Suppressor macrophage treated with lipopolysaccharide for 1 hour (primary cell): ENCODE measurements around the gene SECISBP2.
"Not testable (repeated sequence)": the region's sequence is repeated elsewhere in the genome, so short reads cannot be mapped to it uniquely, and the experiment has no call there.

ENCODE experiments used
- DNase-seq, 3 donors: peaks; one replicate each; pipeline ENCODE4 v3.0.0-alpha.2; 2020 to 2022

The SECISBP2 gene, protein sequence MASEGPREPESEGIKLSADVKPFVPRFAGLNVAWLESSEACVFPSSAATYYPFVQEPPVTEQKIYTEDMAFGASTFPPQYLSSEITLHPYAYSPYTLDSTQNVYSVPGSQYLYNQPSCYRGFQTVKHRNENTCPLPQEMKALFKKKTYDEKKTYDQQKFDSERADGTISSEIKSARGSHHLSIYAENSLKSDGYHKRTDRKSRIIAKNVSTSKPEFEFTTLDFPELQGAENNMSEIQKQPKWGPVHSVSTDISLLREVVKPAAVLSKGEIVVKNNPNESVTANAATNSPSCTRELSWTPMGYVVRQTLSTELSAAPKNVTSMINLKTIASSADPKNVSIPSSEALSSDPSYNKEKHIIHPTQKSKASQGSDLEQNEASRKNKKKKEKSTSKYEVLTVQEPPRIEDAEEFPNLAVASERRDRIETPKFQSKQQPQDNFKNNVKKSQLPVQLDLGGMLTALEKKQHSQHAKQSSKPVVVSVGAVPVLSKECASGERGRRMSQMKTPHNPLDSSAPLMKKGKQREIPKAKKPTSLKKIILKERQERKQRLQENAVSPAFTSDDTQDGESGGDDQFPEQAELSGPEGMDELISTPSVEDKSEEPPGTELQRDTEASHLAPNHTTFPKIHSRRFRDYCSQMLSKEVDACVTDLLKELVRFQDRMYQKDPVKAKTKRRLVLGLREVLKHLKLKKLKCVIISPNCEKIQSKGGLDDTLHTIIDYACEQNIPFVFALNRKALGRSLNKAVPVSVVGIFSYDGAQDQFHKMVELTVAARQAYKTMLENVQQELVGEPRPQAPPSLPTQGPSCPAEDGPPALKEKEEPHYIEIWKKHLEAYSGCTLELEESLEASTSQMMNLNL

DNA sequence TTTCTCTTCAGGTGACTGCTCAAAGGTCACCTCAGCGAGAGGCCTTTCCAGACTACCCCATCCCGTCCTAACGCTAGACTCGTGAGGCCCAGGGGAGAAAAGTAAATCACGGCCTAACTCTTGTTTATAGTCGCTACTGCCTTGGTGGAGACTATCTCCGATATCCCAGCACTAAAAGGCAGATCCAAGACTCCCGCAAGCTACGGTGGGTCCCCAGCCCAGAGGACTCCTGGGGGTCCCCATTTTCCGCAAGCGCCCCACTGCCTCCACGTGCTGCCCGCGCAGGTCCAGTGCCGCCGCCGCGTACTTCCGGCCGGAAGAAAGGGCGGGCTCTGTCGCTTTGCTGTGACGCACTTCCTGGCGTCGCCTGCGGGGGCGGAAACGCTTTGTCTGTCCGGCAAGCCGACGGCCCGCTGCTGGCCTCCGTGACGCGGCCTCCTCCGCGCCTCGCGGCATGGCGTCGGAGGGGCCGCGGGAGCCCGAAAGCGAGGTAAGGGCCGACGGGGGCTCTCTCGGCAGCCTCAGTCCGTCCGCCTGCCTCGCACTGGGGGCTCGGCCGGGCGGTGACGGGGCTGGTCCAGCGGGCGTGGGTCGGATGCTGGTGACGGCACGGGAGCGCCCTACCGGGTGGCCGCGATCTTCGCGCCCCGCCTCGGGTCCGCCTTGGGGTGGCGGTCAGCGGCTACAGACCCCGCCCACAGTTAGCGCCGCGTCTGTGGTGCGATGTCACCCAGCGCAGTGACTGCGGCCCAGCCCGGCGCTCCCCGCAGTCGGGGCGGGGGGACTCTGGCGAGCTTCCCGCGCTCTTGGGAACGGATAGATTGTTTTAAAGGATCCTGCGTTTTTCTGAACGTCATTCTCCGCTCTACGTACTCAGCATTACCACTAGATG, at the start of gene SECISBP2:
SECISBP2 (plus strand) TSS at position 378 of the 892 bp plus-strand sequence; CDS start at position 455, 77 bp downstream.
- peak; percentile 98 for DNase-seq

DNA sequence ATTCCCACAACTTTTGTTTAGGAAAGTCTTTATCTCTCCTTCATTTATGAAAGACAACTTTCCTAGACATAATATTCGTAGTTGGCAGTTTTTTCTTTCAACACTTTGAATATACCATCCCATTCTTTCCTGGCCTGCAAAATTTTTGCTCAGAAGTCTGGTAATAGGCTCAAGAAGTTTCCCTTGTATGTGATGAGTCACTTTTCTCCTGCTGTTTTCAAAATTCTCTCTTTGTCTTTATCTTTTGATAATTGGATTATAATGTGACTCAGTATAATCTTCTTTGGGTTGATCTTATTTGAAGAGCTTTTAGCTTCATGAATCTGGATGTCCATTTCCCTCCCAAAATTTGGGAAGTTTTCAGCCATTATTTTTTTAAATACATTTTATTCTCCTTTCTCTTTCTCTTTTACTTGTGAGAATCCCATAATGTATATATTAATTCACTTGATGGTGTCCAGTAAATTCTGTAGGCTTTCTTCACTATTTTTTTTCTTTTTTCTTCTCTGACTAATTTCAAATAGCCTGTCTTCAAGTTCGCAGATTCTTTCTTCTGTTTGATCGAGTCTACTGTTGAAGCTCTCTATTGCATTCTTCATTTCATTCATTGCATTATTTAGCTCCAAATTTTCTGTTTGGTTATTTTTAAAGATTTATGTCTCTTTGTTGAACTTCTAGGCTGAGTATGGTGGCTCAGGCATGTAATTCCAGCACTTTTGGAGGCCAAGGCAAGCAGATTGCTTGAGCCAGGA, 44.6 kb upstream of the SECISBP2 start:
- no peak for DNase-seq

DNA sequence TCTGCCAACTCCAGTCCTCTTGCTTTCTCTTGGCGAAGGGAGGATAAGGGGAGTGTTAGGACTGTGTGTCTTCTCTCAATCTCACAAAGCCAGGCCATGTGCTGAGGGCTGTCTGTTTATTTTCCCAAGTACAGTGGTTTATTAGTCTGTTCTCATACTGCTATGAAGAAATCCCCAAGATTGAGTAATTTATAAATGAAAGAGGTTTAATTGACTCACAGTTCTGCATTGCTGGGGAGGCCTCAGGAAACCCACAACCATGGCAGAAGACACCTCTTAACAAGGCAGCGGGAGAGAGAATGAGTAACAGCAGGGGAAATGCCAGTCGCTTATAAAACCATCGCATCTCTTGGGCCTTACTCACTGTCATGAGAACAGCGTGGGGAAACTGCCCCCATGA, 43.5 kb upstream of the SECISBP2 start:
- peak; percentile 14 to 42 (median 42) for DNase-seq

DNA sequence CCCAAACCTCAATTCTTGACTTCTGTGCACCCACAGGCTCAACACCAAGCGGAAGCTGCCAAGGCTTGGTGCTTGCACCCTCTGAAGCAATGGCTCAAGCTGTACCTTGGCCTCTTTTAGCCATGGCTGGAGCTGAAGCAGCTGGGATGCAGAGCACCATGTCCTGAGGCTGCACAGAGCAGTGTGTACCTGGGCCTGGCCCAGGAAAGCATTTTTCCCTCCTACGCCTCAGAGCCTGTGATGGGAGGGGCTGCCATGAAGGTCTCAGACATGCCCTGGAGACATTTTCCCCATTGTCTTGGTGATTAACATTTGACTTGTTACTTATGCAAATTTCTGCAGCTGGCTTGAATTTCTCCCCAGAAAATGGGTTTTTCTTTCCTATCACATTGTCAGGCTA, 42.3 kb upstream of the SECISBP2 start:
- DNase-seq: not testable (repeated sequence)

DNA sequence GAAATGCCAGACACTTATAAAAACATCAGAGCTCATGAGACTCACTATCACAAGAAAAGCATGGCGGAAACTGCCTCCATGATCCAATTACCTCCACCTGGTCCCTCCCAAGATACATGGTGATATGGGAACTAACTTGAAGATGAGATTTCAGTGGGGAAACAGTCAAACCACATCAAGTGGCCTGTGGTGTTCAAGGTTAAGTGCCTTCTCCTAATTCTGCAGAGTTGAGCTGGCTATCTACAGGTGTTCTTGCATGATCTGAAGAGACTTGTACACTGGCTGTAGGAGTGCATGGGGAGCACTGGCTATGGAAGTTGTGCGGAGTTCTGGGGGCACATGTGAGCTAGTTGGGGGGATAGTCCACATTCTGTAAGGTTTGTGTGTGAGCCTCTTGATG, 41.3 kb upstream of the SECISBP2 start:
- no peak for DNase-seq

DNA sequence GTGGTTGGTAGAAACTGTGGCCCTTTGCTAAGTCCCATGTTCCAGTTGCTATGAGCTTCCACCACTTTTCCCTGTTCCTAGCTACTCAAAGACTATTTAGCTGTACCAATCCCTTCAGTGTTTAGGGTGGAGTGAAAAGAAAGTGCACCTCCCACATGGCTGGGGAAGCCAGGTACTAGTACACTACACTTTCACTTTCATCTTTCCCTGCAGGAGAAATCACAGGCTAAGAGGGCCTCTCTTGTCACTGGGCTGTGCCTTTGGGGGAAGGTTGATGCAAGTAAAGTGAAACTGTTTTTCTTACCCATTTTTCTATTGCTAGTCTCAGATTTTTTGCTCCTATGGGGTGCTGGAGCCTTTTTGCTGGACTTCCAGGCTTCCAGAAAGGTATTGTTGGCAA, 40.8 kb upstream of the SECISBP2 start:
- peak in 1 of 3 donors; percentile 6 for DNase-seq

DNA sequence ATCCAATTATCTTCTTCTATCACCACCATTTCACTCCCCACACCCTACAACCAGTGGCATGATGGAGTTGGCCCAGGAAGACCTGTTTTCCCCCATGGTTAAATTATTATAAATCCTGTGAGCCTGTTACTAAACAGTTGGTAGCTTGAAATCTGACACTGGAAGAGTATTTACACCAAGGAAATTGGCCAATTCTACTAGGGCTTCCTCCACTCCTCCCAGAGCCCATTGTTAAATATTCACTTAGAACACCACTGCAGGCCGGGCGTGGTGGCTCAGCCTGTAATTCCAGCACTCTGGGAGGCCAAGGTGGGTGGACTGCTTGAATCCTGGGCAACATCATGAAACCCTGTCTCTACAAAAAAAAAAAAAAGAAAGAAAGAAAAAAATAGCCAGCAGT, 39.7 kb upstream of the SECISBP2 start:
- DNase-seq: no peak

DNA sequence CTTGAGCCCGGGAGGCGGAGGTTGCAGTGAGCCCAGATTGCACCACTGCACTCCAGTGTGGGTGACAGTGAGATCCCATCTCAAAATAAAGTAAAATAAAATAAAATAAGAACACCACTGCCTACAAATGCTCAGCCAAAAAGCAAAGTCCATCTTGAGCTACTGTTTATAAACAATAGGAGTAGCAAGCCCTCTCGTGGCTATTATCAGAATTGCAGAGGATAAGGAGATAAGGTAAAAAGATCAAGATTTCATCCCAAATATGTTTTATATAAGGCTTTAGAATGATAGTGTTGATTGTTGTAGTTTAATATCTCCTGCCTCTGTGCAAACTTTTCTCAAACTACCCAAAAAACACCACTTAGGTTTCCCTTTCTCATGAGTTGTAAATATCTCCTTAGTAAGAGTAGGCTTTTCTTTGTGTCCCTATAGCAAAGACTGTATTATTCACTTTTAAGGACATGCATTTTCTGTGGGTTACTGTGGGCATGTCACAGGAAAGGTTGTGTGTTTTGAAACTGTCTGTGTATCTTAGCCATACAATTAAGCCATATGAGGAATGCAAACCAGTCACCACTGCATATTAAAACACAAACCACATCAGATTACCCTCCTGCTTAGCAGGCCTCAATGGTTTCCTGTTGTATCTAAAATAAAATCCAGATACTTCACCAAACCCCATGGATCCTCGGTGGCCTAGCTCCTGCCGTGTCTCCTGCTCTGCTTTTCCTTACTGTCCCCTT, 39.1 kb upstream of the SECISBP2 start:
- DNase-seq: peak; percentile 69 to 77 (median 73)

DNA sequence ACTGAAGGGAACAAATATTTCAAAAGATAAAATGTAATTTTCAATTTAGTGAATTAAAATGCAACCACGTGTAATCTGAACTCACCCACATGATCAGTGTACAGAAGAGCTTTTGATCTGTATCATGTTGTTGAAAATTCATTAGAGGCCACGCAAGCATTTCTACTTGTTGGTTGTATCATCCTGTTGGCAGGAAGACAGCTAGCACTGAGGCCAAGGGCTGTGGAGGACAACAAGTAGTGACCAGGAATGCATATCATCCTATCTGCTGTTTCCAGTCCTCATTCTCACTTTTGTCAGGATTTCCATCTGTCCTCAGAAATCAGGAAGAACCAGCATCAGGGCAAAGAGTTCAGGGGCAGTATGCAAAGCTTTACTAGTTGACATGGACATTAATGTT, 37.2 kb upstream of the SECISBP2 start:
- no peak for DNase-seq

DNA sequence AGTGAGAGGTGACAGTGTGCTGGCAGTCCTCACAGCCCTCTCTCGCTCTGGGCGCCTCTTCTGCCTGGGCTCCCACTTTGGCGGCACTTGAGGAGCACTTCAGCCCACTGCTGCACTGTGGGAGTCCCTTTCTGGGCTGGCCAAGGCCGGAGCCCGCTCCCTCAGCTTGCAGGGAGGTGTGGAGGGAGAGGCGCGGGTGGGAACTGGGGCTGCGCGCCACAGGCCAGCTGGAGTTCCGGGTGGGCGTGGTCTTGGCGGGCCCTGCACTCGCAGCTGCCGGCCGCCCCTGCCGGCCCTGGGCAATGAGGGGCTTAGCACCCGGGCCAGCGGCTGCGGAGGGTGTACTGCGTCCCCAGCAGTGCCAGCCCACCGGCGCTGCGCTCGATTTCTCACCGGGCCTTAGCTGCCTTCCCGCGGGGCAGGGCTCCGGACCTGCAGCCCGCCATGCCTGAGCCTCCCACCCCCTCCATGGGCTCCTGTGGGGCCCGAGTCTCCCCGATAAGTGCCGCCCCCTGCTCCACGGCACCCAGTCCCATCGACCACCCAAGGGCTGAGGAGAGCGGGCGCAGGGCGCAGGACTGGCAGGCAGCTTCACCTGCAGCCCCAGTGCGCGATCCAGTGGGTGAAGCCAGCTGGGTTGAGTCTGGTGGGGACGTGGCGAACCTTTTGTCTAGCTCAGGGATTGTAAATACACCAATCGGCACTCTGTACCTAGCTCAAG, 35.9 kb upstream of the SECISBP2 start:
- peak in 1 of 3 donors; percentile 28 for DNase-seq

DNA sequence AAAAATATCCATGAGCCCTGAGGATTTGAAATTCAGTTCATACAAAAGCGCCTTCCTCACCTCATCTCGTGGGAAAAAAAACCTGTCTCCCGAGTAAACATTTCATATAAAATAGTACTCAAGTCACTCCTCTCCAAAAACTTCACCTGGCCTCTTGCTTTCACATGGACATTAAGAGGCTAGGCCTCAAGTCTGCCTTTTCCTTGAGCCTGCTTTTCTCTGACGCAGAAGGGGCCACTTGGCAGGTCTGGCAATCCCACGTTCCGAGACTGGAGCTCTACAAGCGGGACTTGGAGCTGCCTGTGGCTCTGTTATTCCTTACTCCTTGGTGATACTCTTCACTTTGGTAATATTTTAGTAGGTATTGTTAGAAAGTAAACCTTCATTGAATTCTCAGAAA, 34.2 kb upstream of the SECISBP2 start:
- no peak for DNase-seq

DNA sequence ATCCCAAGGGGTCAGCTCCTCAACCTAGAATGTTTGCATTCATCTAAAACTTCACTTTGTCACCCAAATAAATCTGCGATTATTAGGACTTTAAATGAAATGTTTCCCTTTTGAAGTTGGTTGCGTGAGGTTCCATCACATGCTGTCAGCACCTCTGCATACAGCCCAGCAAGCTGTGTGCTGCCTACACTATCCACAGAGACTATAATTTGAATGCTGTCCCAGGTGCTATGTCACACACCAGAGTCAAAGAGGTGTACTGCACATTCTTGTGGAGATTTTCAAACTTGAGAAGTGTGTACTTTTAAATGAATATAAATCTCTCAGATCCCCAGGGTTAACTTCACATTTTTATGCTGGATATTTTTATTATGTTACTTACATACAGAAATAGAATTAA, 26.6 kb upstream of the SECISBP2 start:
- DNase-seq: no peak

DNA sequence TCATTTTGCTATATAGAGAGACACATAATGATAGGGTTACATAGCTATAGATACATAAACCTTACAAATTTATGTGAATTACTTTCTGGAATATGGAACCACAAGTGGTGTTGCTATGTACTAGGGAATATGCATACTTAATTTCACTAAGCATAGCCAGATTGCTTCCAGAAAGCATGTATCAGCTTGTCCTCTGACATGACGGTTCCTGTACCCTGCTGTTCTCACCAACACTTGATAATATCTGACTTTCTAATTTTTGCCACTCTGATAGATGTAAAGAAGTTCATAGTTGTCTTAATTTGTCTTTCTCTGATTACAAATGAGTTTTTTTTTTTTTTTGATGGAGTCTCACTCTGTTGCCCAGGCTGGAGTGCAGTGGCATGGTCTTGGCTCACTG, 25.3 kb upstream of the SECISBP2 start:
- no peak for DNase-seq

DNA sequence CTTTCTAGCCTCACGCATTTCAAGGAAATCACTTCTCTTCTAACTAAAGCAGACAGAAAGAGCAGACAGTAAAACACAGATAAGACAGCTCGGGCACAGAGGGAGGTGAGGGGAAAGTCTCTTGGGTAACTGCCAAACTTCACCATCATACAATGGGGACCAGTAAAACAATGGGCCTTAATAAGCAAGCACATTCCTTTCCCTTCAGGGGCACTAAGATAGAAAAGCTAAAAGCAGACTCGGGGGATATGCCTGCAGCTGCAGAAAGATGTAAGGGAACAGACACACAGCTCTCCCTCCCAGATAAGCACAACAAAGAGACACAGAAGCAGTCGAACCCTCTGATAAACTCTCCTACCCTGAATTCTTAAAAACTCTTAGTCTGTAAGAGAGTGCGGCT, 22.9 kb upstream of the SECISBP2 start:
- no peak for DNase-seq

DNA sequence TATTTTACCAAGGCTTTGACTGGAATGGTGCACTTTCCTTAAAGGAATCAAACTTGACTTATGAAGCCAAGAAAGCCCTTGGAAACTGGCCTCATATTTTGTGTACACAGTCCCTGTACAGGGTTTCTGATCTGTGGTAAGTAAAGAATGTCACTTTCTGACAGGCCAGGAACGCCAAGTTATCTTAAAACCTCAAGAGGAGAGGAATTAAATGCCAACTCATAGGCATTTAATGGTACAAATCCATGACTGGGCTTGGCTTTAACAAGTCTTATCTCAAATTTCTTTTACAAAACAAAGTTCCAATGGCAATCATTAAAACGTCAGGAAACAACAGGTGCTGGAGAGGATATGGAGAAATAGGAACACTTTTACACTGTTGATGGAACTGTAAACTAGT, 16.3 kb upstream of the SECISBP2 start:
- not testable (repeated sequence) for DNase-seq

DNA sequence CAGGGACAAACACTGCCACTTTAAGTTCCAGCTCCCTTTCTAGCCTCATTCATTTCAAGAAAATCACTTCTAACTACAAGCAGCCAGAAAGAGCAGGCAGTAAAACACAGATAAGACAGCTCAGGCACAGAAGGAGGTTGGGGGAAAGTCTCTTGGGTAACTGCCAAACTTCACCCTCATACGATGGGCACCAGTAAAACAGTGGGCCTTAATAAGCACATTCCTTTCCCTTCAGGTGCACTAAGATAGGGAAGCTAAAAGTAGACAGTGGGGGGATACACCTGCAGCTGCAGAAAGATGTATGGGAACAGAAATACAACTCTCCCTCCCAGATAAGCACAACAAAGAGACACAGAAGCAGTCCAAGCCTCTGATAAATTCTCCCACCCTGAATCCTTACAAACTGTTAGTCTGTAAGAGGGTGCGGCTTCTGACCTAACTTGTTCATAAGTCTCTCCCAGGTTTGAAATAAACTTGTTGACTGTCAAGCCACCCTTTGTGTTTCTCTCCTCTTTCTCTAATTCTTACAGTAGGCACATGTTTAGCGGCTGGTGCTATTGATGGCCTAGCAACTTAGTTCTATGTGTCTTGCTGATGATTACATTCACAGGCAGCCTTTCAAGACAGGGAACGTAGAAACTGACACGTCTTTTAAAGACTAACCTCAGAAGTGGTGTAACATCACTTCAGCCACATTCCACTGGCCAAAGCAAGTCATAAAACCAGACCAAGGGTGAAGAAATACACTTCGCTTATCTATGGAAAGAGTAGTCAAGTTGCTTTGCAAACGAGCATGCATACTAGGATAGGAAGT, 14.1 kb upstream of the SECISBP2 start:
- no peak for DNase-seq

DNA sequence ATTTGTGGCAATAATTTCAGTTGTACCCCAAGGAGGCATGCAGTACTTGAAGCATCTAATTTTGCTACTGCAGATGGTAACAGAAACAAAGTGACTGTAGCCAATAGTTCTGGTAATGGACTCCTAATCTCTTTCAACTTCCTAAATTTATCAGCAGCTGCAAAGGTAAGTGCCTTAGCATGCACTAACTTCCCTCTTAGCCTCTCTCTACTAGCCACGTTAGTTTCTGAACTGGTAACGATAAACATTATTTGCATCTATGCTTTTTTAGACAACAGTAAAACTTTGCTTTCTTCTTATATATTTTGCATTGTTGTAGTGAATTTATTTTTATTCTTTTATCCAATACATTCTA, 13.5 kb upstream of the SECISBP2 start:
- DNase-seq: no peak

DNA sequence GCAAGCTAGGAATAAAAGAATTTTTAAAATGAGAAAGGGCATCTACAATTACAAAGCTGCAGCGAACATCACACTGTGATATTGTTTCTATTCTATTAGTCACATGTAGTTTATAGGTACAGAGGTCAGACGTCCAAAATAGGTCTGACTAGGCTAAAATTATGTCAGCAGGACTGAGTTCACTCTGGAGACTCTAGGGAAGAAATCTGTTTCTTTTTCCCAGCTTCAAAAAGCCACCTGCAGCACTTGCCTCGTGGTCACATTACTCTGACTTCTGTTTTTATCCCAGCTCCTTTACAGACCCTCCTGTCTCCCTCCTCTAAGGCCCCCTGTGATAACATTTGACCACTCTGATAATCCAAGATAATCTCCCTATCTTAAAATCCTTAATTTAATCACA, 12.4 kb upstream of the SECISBP2 start:
- no peak for DNase-seq

DNA sequence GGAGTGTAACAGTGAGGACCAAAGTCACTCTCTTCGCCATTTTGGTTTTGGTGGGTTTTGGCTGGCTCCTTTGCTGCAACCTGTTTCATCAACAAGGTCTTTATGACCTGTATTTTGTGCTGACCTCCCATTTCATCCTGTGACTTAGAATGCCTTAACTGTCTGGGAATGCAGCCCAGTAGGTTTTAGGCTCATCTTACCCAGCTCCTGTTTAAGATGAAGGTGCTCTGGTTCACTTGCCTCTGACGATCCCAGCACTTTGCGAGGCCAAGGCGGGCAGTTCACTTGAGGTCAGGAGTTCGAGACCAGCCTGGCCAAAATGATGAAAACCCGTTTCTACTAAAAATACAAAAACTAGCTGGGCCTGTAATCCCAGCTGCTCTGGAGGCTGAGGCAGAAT, 9.1 kb upstream of the SECISBP2 start:
- DNase-seq: no peak
